Endothelial cell (in vitro differentiated cells): ENCODE results near the gene USP13. TPM values are rescaled to one million over a fixed set of nuclear protein-coding genes. Genes with fewer than 3 reads are reported as not detected.

Experiments used
- DNase-seq: peaks from one replicate; pipeline ENCODE4 v3.0.0; 2021; ENCODE audit warnings: low spot score
- H3K27ac Mint-ChIP-seq: one replicate; pipeline ENCODE4 v1.8.0; 2021; ENCODE audit warnings: mixed read lengths, inconsistent platforms; ENCODE audit not compliant: unreplicated experiment
- H3K27me3 Mint-ChIP-seq: one replicate; pipeline ENCODE4 v1.8.0; 2021; ENCODE audit warnings: mild to moderate bottlenecking, moderate library complexity, mixed read lengths, inconsistent platforms; ENCODE audit not compliant: unreplicated experiment
- H3K36me3 Mint-ChIP-seq: one replicate; pipeline ENCODE4 v1.8.0; 2021; ENCODE audit warnings: mild to moderate bottlenecking, low read depth, mixed read lengths, inconsistent platforms; ENCODE audit not compliant: unreplicated experiment
- H3K4me1 Mint-ChIP-seq: one replicate; pipeline ENCODE4 v1.8.0; 2021; ENCODE audit warnings: mild to moderate bottlenecking, mixed read lengths, inconsistent platforms; ENCODE audit not compliant: unreplicated experiment
- H3K4me3 Mint-ChIP-seq: one replicate; pipeline ENCODE4 v1.8.0; 2021; ENCODE audit warnings: mild to moderate bottlenecking, mixed read lengths, inconsistent platforms; ENCODE audit not compliant: unreplicated experiment
- H3K9me3 Mint-ChIP-seq: one replicate; pipeline ENCODE4 v1.8.0; 2021; ENCODE audit warnings: mixed read lengths, inconsistent platforms; ENCODE audit not compliant: unreplicated experiment
- total RNA-seq: library from RNA; stranded (reverse); fragmentation: NEBNext Ultra II Directional; extraction: Animal tissue kit (Norgen Biotek cat#: 25700); gene quantifications from one replicate; pipeline ENCODE4 v1.2.1, GENCODE V29; 2021; ENCODE audit not compliant: unreplicated experiment
- TF ChIP-seq, protein P1 (sequence below): fragments of 200-600 bp; sonication (generic); IDR thresholded peaks from one replicate; pipeline ENCODE4 v1.5.0; 2021; ENCODE audit warnings: antibody characterized with exemption; ENCODE audit not compliant: unreplicated experiment

Gene USP13
- total RNA-seq, 1 donor from 2014 or later, result 18.9 TPM

DNA sequence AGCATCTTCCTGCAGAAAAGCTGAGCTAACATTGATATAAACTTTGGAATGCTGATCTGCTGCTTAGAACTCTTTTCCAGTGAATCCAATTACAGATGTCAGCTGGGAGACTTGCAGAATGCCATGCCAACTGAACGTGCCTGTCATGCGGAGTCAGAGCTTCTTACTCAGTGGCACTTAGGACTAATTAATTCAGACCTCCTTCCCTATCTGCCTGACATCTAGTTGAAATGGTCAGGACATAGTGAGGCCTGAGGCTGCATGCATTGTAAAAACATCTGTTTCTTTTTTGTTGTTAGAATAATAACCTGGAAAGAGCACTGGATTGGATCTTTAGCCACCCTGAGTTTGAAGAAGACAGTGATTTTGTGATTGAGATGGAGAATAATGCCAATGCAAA lies 112.6 kb downstream of the USP13 start:
- Mint-ChIP-seq H3K4me3 (peak overlapping the region; percentile 23), H3K9me3 (no peaks in the 10 kb centered on the region), H3K27ac (no peak overlapping the region), H3K36me3 (peaks cover 14% of the 10 kb centered on the region), H3K27me3 (peaks cover 2% of the 10 kb centered on the region), H3K4me1 (peaks cover 14% of the 10 kb centered on the region)
- DNase-seq, result no peak
- TF ChIP-seq, protein P1, sequence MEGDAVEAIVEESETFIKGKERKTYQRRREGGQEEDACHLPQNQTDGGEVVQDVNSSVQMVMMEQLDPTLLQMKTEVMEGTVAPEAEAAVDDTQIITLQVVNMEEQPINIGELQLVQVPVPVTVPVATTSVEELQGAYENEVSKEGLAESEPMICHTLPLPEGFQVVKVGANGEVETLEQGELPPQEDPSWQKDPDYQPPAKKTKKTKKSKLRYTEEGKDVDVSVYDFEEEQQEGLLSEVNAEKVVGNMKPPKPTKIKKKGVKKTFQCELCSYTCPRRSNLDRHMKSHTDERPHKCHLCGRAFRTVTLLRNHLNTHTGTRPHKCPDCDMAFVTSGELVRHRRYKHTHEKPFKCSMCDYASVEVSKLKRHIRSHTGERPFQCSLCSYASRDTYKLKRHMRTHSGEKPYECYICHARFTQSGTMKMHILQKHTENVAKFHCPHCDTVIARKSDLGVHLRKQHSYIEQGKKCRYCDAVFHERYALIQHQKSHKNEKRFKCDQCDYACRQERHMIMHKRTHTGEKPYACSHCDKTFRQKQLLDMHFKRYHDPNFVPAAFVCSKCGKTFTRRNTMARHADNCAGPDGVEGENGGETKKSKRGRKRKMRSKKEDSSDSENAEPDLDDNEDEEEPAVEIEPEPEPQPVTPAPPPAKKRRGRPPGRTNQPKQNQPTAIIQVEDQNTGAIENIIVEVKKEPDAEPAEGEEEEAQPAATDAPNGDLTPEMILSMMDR, result no peak

DNA sequence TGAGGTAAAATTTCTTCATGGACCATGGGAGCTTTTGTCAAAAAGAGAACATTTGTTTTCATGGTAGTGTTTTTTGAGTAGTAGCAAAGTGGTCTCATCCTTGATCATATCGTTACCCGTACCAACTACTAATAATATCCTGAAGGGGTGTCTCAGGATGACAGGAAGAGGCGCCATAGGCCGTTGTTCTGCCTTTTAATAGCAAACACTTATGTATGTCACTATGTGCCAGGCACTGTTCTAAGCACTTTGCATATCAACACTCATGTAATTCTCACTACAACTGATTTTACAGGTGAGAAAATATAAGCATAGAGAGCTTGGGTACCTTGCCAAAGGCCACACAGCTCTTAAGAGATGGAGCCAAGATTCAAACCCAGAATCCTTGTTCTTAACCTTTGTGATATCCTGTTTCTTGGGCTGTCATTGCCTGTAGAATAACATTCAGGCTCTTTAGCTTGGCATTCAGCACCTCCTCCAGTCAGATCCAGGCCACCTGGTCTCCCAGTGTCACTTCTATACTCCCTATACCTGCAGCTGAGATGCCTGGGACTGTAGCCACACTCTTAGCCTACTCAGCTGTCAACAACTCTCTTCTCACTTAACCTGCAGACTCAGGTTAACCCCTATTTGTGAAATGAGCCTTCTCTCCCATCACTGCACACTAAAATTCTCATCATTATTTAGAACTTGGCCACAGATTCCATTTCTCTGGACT lies 113.7 kb downstream of the USP13 start:
- Mint-ChIP-seq H3K27me3 (peaks cover 2% of the 10 kb centered on the region), H3K4me1 (peaks cover 7% of the 10 kb centered on the region), H3K27ac (no peak overlapping the region), H3K4me3 (no peak overlapping the region), H3K36me3 (peaks cover 11% of the 10 kb centered on the region), H3K9me3 (no peaks in the 10 kb centered on the region)
- DNase-seq, result no peak
- TF ChIP-seq, protein P1, result no peak

DNA sequence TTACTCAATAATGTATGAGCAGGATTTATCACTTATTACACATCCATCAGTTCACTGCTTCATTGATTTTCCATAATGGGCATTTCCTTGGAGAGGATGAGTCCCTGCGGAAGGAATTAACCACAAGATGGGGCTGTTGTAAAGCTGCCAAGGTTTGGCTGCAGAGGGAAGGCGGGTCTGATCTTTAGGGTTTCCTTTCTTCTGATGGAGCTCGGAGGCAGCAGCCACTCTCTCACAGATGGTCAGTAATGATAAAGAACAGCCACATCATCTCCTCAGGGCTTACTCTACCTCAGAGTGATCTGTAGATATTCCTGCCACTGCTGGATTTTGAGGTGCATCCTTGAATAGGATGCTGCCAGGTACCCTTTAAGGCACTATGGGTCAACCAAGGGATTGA lies 115.2 kb downstream of the USP13 start:
- Mint-ChIP-seq H3K27ac (peak overlapping the region; percentile 67), H3K9me3 (no peaks in the 10 kb centered on the region), H3K4me3 (no peak overlapping the region), H3K36me3 (peaks cover 11% of the 10 kb centered on the region), H3K4me1 (peaks cover 11% of the 10 kb centered on the region), H3K27me3 (peaks cover 2% of the 10 kb centered on the region)
- DNase-seq, result peak; percentile 63
- TF ChIP-seq, protein P1, result no peak

DNA sequence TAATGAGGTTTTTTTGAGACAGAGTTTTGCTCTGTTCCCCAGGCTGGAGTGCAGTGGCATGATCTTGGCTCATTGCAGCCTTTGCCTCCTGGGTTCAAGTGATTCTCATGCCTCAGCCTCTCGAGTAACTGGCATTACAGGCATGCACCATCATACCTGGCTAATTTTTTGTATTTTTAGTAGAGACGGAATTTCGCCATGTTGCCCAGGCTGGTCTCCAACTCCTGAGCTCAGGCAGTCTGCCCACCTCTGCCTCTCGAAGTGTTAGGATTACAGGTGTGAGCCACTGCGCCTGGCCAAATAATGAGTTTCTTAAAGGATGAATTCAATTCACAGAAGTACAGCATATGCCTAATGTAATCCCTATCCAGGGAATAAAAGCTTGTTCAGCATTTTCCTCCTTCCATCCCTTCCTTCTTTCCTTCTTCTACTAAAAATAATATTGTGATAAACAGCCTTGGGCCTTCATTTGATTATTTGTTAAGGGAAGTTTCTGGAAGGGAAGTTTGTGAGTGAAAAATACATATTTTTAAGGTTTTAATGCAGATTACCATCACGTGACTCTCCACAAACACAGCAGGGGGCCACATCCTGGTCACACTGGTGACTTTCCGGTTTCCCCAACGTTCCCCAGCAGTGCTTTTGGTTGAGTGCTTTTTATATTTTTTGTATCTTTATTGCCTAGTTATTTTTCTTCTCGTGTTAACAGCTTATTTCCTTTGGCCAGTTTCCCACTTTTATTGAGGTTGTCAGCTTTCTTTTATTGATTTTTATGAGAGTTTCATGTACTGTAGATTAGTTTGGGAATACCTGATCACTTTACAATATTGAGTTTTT lies 116.8 kb downstream of the USP13 start:
- Mint-ChIP-seq H3K36me3 (peaks cover 24% of the 10 kb centered on the region), H3K27ac (no peak overlapping the region)

More for the DNA sequence above, 116.8 kb downstream of the USP13 start:
- Mint-ChIP-seq H3K4me1 (peaks cover 11% of the 10 kb centered on the region), H3K4me3 (no peak overlapping the region), H3K27me3 (peaks cover 4% of the 10 kb centered on the region), H3K9me3 (no peaks in the 10 kb centered on the region)
- TF ChIP-seq, protein P1, result no peak
- DNase-seq, result no peak
